GM19023 (cell line): ENCODE data around the gene CEP95.

Experiments used
- ATAC-seq: cut with Tn5 transposase; IDR thresholded peaks from one replicate; pipeline ENCODE4 v1.9.1; 2021; ENCODE audit warnings: mild to moderate bottlenecking, moderate library complexity; ENCODE audit not compliant: unreplicated experiment

The CEP95 gene

DNA sequence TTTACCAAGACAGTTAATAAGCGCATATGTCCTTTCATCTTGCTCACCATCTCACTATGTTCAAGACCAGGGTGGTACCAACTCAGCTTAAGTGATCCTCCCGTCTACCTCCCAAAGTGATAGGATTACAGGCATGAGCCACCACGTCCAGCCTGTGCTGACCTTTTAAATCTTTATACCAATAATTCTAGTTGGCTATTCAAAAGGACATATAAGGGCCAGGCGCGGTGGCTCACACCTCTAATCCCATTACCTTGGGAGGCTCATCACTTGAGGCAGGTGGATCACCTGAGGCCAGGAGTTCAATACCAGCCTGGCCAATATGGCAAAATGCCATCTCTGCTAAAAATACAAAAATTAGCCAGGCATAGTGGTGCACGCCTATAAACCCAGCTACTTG lies 2.4 kb downstream of the CEP95 start:
- ATAC-seq, result no peak

DNA sequence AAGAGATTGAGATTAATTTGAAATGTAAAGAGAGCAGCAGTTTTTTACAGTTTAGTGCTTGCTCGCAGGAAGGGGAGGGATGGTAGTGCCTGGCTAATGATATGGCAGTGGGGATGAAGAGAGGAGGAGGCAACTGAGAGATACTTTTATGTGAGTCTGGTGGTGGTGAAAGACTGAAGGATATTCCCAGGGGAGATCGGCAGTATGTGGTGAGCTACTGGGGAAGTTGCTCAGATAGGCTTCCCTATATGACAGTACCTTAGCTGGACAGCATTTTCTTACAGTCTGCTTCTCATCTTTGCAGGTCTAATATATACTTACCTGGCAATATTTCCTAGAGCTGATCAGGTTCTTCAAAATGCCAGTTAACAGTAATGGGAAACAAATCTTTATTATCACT lies 8.6 kb downstream of the CEP95 start:
- ATAC-seq, result no peak

DNA sequence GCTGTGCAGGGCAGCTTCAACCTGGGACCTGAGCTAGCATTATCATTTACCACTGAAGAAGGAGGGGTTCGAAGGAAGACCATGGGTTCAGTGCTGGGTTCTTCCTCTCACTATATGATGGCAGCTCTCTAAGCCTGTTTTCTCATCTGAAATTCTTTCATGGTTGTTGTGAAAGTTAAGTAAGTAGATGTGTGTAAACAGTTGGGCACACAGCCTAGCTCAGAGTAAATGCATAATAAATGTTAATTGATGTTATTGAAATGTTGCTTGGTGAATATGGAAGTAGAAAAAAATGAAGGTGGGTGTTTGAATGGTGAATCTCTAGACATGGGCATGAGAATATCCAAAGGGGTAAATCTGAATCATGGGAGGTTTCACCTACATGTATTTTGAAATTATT lies 9.1 kb downstream of the CEP95 start:
- ATAC-seq, result no peak

DNA sequence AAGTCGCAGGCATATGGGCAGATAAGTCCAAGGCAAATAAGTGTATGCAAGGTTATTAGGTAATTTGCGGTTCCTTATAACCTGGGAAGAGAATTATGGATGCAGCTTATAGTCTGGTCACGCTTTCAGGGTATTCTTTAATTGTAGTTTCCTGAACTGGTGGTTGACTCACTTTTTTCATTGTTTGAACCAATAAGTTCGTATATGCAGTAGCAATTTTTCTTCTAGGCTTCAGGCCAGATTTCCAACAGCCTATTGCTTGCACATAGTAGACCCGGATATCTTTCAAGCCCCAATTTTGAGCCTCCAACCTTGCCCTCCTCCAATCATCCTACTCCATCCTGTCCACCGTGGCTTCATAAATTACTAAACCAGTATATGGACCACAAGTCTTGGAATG lies 12.8 kb downstream of the CEP95 start:
- ATAC-seq, result no peak

DNA sequence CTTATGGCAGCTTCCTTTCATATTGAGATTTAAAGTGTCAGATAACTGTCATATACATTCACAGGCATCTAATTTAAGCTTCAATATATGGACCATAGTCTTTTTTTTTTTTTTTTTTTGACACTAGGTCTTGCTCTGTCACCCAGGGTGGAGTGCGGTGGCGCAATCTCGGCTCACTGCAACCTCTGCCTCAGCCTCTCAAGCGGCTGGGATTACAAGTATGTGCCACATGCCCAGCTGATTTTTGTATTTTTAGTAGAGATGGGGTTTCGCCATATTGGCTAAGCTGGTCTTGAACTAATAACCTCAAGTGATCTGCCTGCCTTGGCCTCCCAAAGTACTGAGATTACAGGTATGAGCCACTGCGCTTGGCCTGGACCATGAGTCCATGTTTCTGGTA lies 13.6 kb downstream of the CEP95 start:
- ATAC-seq, result no peak

DNA sequence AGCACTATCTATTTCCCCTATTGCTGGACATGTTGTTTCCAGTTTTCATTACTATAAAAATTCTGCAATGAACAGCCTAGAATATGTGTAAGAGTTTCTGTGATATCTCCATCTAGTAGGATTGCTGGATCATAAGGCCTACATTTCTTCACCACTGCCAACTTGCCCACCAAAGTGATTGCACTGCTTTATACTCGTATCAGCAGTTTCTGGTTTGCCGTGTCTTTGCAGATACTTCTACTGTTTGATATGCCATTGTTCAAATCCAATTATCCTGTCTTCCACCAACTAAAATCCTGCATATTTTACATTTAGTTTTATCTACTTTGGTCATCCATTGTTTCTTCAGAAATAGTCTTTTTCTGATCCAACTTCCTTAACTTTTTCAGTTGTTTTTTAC lies 21.1 kb downstream of the CEP95 start:
- ATAC-seq, result no peak

DNA sequence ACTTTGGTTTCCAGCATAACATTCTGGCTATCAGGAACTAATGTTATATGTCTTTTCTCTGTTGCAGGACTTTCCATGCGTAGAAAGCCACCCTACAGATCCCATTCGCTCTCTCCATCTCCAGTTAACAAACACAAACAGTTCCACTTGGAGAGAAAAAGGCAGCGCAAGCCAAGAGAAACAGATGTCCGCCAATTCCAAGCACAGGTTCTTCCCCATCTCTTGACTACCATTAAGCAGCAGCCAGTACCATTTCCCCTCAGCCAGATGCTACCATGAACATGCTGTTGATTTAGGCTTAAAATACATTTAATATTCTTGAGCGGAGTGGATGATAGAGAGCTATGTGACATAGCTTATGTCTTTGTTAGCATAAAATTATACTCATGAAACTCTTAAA lies 22.4 kb downstream of the CEP95 start:
- ATAC-seq, result no peak

DNA sequence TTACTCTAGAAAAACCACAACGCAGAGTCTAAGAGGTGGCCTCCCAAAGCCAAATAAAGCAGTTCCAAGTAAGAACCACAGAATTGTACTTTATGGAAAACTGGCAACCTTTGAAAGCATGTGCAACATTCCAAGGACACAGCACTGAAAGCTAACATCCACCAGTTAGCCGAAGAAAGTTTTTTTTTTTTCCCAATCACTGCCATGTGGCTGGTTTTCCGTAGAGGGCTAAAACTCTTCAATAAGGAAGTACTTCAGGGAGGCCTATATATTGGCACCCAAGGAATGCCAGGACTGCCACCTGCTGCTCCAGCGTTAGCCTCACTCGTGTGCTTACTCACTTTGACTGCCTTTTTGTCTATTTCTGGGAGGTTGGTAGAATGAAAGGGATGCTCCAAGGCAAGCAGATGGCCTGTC lies 25.2 kb downstream of the CEP95 start:
- no peak for ATAC-seq

DNA sequence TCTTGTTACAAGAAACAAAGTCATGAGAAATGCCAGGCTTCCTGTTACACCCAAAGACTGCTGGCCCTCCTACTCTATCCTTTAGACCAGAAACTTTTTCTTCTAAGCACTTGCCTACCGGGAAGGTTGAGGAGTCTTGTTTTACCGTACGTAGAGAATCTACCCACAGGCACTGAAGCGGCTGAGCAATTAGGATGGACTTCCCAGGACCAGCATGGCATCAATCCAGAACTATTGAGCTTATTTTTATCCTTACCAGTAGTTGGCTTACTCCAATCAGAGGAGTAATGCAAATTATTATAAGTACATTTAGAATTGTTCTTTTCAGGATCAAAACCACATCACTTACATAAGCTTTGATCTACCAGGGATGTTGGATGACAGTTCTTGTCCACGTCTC lies 25.6 kb downstream of the CEP95 start:
- ATAC-seq, result no peak

DNA sequence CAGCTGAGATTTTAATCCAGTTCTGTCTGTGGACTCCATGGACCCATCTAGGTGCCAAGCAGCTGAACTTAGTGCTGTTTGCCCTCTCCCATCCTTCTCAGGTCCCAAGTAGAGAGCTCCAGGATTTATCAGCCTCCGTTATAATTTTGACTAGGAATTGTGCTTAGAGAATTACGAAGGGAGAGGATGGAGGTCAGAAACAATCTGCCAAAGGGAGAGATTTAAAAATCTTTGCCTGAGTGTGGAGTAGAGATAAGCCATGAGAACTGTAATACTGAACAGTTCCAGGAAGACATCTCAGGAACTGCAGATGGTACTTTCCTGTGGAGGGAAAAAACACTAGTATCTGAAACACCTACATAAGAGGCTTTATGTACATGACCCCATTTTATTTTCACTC lies 27.0 kb downstream of the CEP95 start:
- no peak for ATAC-seq

DNA sequence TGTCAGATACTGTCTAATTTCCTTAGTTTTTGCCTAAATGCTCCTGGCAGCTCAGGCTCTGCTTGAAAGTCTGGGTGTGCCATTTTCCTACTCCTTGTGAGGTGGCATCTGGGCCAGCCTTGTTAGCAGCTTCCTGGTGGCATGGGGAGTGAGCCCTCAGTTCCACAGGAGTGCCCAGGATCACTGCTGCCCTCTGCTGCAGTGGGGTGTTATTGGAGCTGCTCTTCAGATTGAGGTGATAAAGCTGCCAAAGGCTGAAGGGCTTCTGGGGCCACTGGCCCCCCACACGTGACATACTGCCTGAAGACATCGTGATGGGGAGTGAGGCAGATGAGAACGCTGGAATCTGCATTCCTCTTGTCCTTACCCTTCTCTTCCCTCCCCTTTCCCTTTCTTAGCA lies 27.4 kb downstream of the CEP95 start:
- ATAC-seq, result no peak

DNA sequence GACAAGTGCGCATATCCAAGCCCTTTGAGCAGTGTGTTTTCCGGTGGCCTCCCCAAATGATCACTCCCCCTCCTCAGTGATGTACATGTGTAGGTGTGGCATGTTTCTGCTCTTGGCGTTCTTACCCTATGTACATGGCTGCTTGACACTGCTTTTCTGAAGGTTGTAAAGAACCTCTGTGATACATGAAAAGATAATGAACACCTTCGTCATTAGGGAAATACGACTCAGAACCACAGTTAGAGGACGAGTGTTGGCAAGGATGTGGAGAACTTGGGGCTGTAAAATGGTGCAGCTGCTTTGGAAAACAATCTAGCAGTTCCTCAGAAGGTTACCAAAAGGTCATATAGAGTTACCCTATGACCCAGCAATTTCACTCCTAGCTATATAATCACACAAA lies 28.6 kb downstream of the CEP95 start:
- ATAC-seq, result no peak

DNA sequence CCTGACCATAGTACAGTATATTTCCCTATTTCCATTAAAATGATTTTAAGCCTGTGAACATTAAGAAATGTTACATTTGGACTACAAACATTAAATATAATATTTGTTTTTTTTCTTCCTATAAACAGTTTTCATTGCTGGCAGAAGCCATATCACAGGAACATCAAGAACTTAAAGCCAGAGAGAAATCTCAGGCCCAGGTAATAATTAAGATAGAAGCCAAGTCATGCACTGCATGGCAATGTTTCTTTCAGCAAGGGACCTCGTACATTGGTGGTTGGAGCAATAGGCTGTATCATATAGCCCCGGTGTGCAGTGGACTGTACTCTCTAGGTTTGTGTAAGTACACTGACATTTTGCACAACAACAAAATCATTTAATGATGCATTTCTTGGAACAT lies 30.1 kb downstream of the CEP95 start:
- no peak for ATAC-seq

DNA sequence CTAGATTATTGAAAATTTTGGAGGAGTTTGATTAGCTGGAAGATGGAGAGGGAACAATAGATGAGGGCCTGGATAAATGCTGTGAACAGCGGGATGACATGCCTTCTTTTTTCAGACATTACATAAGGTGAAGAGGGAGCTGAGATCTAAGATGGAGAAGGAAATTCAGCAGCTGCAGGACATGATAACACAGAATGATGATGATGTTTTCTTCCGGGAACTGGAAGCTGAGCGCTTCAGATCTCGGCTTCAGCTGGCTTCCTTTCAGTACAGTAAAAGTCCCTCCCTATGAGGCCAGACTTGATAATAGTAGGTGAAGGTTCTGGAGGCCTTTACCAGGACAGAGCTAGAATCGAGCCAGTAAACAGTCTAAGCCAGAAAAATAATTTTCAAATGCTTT lies 30.7 kb downstream of the CEP95 start:
- no peak for ATAC-seq

DNA sequence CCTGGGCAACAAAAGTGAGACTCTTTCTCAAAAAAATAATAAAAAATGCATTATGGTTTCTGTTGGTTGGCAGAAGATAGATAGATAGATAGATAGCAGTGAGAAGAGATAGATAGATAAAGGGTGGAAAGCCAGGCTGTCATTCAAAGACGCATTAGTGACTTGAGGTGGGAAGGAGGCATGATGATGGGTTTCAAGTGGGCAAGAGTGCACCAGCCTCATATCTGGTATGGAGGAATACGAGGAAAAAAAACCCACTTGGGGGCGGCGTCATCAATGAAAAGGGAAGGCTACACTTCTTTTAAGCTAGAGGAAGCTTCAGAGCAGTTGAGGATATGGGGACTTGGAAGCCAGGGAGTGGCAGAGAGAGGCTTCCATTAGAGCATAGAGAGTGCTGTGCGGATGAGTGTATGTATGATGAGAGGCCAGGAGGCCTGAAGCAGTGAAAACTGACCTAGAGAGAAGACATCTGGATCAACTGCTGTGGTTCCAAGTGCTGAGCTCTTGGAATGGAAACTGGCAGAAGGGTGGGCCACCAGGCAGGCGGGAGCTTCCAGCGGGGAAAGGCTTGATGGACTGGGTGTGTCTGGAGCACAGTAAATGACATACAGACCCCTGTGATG lies 31.8 kb downstream of the CEP95 start:
- no peak for ATAC-seq

DNA sequence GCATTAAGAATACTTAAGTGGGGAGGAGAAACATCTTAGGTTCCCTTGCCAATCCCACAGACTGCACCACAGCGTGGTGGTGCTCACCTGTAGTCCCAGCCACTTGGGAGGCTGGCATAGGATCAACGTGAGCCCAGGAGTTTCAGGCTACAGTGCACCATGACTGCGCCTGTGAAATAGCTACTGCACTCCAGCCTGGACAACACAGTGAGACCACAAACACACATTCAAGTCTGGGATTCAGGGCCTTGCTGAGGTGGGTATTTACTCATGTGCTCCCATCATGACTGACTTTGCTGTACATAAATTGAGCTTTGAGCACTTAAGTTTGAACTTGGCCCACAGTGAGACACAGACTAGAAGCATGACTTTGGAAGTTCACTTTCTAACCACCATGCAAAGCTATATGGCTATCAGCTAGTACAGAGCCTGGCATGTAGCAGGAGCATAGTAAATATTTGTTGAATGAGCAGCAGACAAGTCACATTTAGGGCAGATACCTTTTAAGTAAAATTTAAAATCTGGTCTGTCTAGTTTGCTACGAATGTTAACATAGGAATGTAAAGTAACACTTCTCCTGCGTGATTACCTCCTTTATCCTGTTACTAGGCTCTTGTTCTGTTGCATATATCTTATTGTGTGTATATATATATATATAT lies 33.5 kb downstream of the CEP95 start:
- no peak for ATAC-seq

DNA sequence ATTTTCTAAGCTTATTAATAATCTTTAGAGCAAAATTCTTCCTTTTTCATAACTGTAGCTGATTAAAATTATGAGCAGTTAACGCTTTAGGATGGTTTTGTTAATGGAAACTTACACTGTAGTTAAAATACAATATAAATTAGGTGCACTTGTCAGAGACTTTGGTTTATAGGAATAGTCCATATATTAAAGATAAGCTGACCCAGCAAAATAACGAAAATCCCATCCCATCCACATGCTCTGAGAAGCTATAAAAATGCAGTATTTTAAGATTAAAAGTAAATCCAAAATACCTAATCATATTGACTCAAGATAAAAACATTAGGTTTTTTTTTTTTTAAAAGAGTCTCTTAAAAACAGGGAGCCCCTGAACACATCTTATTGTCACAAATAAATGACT lies 38.0 kb downstream of the CEP95 start:
- ATAC-seq, result no peak

DNA sequence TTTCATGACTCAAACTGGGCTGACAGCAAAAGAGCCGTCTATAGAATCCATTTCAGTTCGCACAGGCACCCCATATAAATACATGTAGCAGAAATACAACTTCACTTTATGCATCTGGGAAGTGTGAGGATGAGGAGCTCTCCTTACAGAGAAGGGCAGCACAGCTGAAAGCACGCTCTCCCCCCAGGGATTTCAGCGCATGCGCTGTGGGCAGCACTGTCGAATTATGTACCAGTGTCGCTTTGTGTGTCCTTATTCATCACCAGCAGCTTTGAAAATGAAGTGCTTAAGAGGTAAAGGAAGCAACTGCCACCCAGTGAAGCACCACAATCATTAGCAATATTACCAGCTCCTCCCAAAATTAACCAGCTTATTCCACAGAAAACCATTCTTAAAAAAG lies 39.9 kb downstream of the CEP95 start:
- no peak for ATAC-seq

DNA sequence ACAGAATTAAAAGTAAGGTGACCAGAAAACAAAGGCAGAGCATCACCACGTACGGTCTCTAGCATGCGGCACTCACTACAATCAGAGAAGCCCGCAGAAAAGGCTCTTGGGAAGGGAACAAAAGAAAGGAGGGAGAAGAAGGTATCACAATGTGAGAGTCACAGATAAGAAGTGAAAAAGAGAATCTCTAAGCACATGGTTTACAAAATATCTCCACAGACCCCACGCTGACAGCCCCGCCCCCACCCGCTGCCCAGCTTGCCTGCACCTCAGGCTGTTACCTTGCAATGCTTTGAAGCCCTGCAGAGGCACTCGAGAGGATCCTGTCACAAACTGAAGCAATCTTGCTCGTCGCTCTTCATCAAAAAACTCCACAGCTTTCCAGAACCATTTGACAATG lies 40.5 kb downstream of the CEP95 start:
- no peak for ATAC-seq

DNA sequence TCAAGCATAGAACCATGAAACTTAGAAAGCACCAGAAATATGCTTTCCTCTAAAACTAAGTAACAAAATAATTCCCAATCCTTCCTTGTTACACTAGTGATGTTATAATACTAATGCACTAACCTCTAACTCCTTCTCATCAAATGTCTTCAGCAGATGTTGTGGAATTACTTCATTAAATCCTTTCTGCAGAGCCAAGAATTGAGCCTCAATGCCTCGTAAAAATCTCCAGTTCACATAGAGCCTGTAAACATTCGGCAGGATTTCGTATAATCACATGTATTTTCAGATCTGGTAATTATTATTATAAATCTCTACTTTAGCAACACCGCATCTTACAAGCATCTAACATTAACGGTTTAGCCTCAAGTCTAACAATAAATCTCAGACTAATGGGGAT lies 44.7 kb downstream of the CEP95 start:
- no peak for ATAC-seq

DNA sequence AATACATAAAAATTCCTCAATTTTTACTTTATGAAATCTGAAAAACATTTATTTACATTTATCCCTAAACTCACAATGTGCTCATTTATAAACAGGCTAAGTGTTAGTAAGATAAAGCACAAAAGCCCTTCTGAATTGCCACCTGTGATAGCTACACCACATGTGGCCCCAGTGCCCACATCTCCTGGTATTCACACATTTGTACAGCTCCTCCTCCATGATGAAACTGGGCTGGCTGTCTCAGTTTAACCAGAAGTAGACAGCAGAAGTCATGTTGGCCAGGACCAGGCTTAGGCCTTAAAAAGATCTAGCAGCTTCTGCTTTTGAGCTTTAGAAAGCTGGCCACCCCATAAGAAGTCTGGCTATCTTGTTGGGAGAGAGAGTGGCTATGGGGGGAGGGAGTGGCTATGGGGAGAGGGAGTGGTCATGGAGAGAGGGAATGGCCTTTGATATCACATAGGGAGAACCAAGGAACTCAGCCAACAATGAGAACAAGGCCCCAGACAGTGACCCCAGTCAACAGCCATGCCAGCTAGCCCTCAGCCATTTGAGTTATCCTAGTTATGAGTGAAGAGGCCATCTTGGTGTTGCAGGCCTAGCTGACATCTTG lies 47.4 kb downstream of the CEP95 start:
- no peak for ATAC-seq

DNA sequence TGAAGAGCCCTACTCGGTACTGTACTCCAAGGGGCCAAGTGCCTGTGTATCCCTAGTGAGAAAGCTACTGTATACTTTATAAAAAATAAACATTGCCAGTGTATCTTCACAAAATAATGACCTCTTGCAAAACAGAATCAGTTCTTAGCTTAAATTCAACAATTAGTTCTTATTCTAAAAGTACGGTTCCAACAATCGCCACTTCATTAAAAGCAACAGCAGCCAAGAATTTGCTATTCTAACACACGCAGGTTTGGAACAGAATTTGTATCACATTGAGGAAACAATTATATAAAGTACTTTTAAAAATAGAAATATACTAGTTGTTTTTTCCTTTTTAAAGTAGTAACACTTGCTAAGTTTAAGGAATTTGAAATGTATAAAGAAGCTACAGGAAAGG lies 48.5 kb downstream of the CEP95 start:
- ATAC-seq, result no peak

DNA sequence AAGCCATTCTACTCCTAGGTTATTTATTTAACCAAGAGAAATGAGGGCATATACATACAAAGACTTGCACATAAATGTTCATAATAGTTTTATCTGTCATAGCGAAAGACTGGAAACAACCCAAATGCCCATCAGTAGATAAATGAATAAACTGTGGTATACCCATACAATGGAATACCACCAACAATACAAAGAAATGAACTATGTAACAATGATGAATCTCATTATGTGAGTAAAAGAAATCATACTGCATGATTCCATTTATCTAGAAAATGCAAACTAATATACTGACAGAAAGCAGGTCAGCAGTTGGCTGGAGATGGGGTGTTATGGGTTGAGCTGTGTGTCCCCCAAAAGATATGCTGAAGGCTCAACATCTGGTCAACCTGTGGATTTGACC lies 57.3 kb downstream of the CEP95 start:
- no peak for ATAC-seq
